ENCODE results near the gene TNIK.

The TNIK gene

DNA sequence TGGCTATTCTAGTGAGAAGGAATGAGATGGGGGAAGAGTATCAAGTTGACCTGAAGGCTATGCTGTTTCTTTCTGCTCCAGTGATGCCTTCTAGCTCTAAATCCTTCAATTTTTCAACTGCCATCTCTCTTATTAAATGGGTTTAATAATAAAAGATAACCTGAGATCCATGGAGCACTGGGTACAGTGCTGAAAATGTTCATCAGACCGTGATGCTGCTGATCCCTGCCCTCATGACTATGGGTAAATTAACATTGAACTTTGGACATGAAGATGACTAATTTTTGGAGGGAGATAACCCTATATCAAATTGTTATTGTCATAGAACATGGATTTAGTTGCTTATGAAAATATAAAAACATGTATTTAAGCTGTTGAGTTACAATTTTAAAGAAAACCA is 406.0 kb downstream of the TNIK start:
- no peaks in the 10 kb centered on the region for H3K9me3 Mint-ChIP-seq
- H3K27me3 Mint-ChIP-seq = peaks cover 0 to 6% of the 10 kb centered on the region in 2 donors
- DNase-seq (no peak), ATAC-seq (replicated peaks) (no peak)
- H3K36me3 Mint-ChIP-seq (ENCODE audit: insufficient read depth) = peaks cover 2% of the 10 kb centered on the region
- H3K4me3 Mint-ChIP-seq = no peak overlapping the region
- H3K4me1 Mint-ChIP-seq (ENCODE audit: low read depth in 2 of 2) = no peaks in the 10 kb centered on the region
- no peak overlapping the region for H3K27ac Mint-ChIP-seq

GRCh38 chr3:171049861-171050444 is 410.3 kb downstream of the TNIK start:
- ATAC-seq (replicated peaks) (peak; percentile 69), DNase-seq (peak; percentile 15 to 27 (median 18))
- Mint-ChIP-seq H3K27ac (no peak overlapping the region), H3K36me3 (ENCODE audit: insufficient read depth) (peaks cover 2% of the 10 kb centered on the region), H3K9me3 (no peaks in the 10 kb centered on the region), H3K4me1 (ENCODE audit: low read depth in 2 of 2) (no peaks in the 10 kb centered on the region), H3K27me3 (peaks cover 8 to 12% of the 10 kb centered on the region in 2 donors), H3K4me3 (no peak overlapping the region)

- Mint-ChIP-seq H3K36me3 (ENCODE audit: insufficient read depth) (no peaks in the 10 kb centered on the region), H3K4me3 (no peak overlapping the region), H3K27ac (no peak overlapping the region), H3K27me3 (peaks cover 22 to 29% of the 10 kb centered on the region in 2 donors), H3K9me3 (no peaks in the 10 kb centered on the region), H3K4me1 (ENCODE audit: low read depth in 2 of 2) (no peaks in the 10 kb centered on the region)
- ATAC-seq (replicated peaks) (no peak), DNase-seq (no peak)
Observed at GRCh38 chr3:171046760-171047159, 413.4 kb downstream of the TNIK start.

- ATAC-seq (replicated peaks) = no peak
- Mint-ChIP-seq H3K9me3 (no peaks in the 10 kb centered on the region), H3K27me3 (peaks cover 17 to 32% of the 10 kb centered on the region in 2 donors), H3K36me3 (ENCODE audit: insufficient read depth) (no peaks in the 10 kb centered on the region), H3K4me1 (ENCODE audit: low read depth in 2 of 2) (no peaks in the 10 kb centered on the region), H3K4me3 (no peak overlapping the region), H3K27ac (no peak overlapping the region)
- no peak for DNase-seq
Observed at GRCh38 chr3:171044835-171045793, 415.1 kb downstream of the TNIK start.

DNA sequence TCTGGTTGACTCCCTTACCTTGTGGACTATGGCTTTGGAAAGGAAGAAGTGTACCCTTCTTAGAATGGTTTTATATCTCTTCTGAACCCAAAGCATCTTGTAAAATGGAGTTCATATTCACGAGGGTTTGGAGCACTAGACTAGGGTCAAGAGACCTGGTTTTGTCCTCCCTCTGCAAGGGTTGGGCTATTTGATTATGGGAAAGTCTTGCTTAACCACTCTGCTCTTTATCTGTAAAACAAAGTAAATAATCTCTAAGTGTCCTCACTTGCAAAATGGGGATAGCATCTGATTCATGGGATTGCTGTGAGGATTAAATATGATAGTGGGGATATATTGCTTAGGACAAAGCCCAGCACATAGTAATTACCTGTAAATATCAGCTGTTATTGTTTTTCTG is 415.8 kb downstream of the TNIK start:
- ATAC-seq (replicated peaks) = no peak
- no peak for DNase-seq
- Mint-ChIP-seq H3K27me3 (peaks cover 19 to 39% of the 10 kb centered on the region in 2 donors), H3K4me1 (ENCODE audit: low read depth in 2 of 2) (no peaks in the 10 kb centered on the region), H3K9me3 (no peaks in the 10 kb centered on the region), H3K36me3 (ENCODE audit: insufficient read depth) (no peaks in the 10 kb centered on the region), H3K4me3 (no peak overlapping the region), H3K27ac (no peak overlapping the region)

- DNase-seq = no peak
- ATAC-seq (replicated peaks) = no peak
- H3K4me3 Mint-ChIP-seq = no peak overlapping the region
- H3K27me3 Mint-ChIP-seq = peaks cover 46 to 54% of the 10 kb centered on the region in 2 donors
- no peaks in the 10 kb centered on the region for H3K36me3 Mint-ChIP-seq (ENCODE audit: insufficient read depth)
- no peaks in the 10 kb centered on the region for H3K4me1 Mint-ChIP-seq (ENCODE audit: low read depth in 2 of 2)
- no peak overlapping the region for H3K27ac Mint-ChIP-seq
- H3K9me3 Mint-ChIP-seq = no peaks in the 10 kb centered on the region
Observed at GRCh38 chr3:171039674-171040073, 420.5 kb downstream of the TNIK start.

DNA sequence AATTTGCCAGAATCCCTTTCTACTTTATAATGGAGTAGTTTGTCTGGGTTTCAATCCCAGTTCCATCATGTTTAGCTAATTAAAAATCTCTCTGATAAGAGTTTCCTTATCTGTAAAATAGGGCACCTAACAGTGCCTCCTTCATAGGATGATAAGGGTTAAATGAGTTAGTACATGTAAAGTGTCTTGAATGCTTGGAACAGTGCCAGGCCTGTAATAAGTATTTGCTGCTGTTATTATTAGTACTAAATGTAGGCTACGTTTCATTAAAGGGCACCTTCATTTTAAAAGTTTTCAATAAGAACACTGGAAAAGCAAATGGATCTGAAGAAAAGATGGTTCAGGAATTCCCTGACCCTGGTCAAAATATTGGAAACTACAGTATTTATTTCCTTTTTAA is 421.9 kb downstream of the TNIK start:
- DNase-seq = no peak
- Mint-ChIP-seq H3K4me1 (ENCODE audit: low read depth in 2 of 2) (no peaks in the 10 kb centered on the region), H3K4me3 (no peak overlapping the region), H3K36me3 (ENCODE audit: insufficient read depth) (no peaks in the 10 kb centered on the region), H3K27me3 (peaks cover 36 to 44% of the 10 kb centered on the region in 2 donors), H3K27ac (no peak overlapping the region), H3K9me3 (no peaks in the 10 kb centered on the region)
- no peak for ATAC-seq (replicated peaks)

GRCh38 chr3:171028779-171029232 is 431.4 kb downstream of the TNIK start:
- Mint-ChIP-seq H3K4me1 (ENCODE audit: low read depth in 2 of 2) (no peaks in the 10 kb centered on the region), H3K4me3 (no peak overlapping the region), H3K27ac (no peak overlapping the region), H3K36me3 (ENCODE audit: insufficient read depth) (no peaks in the 10 kb centered on the region), H3K27me3 (peaks cover 0 to 17% of the 10 kb centered on the region in 2 donors), H3K9me3 (no peaks in the 10 kb centered on the region)
- DNase-seq (no peak), ATAC-seq (replicated peaks) (peak; percentile 22)

DNA sequence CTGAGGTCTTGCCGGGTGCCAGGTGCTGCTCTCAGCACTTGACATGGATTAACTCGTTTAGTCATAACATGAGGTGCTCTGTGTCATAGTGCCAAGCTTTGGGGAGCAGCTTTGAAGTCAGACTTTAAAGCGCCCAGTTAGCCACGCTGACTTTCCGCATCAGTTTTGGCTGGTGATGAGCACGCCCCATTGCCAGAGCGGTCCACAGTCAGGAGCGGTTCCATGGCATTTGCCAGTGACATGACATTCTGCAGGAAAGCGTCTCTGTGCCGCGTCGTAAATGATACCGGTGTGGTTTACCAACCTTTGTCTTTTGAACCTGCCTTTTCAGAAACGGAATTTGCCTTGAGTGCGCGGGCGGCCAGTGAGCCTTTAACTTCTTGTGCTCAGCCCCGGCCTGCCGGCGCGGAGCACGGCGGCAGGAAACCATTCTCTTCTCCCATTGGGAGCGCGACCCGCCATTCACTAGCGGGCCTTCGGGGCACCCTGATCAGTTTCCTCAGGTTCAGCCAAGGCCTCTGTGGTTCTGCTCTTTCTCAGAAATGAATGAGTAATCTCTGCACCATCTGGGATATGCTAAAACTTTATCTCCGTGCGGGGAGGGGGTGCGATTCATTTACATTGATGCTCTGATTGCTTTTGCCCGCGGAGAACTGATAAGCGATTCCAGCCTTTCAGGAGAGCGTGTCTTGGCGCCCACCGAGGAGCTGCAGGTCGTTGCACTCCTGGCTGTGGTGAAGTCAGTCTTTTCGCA is 432.0 kb downstream of the TNIK start:
- no peak overlapping the region for H3K4me3 Mint-ChIP-seq
- no peaks in the 10 kb centered on the region for H3K4me1 Mint-ChIP-seq (ENCODE audit: low read depth in 2 of 2)
- ATAC-seq (replicated peaks) (peak; percentile 69), DNase-seq (no peak)
- no peaks in the 10 kb centered on the region for H3K36me3 Mint-ChIP-seq (ENCODE audit: insufficient read depth)
- H3K27me3 Mint-ChIP-seq = peaks cover 0 to 17% of the 10 kb centered on the region in 2 donors
- no peaks in the 10 kb centered on the region for H3K9me3 Mint-ChIP-seq
- H3K27ac Mint-ChIP-seq = no peak overlapping the region

GRCh38 chr3:171026597-171027293 is 433.5 kb downstream of the TNIK start, which contains the start of gene SLC2A2:
TSS of gene SLC2A2 (minus strand) at chr3:171026720. CDS start at chr3:171026670, 50 bp downstream.
- Mint-ChIP-seq H3K36me3 (ENCODE audit: insufficient read depth) (no peaks in the 10 kb centered on the region), H3K4me3 (no peak within 1 kb of the TSS), H3K9me3 (no peaks in the 10 kb centered on the region), H3K27ac (no peak within 1 kb of the TSS), H3K4me1 (ENCODE audit: low read depth in 2 of 2) (no peaks in the 10 kb centered on the region), H3K27me3 (peaks cover 12 to 27% of the 10 kb centered on the region in 2 donors)
- DNase-seq (no peak), ATAC-seq (replicated peaks) (no peak)

- Mint-ChIP-seq H3K27ac (no peak overlapping the region), H3K4me1 (ENCODE audit: low read depth in 2 of 2) (no peaks in the 10 kb centered on the region), H3K27me3 (peaks cover 18 to 41% of the 10 kb centered on the region in 2 donors), H3K9me3 (no peaks in the 10 kb centered on the region), H3K4me3 (no peak overlapping the region), H3K36me3 (ENCODE audit: insufficient read depth) (no peaks in the 10 kb centered on the region)
- ATAC-seq (replicated peaks) (no peak), DNase-seq (no peak)
Observed at GRCh38 chr3:171023566-171023965, 436.6 kb downstream of the TNIK start.

DNA sequence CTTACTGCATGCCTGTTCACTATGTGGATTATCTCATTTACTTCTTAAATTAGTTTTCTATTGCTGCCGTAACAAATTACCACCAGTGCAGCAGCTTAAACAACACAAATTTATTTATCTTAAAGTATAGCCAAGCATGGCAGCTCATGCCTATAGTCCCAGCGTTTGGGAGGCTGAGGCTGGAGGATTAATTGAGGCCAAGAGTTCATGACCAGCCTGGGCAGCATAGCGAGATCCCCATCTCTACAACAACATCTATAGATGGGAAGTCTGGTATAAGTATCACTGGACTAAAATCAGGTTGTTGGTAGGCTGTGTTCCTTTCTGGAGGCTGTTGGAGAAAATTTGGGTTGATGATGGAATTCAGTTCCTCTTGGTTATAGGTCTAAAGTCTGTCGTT is 438.8 kb downstream of the TNIK start:
- no peaks in the 10 kb centered on the region for H3K36me3 Mint-ChIP-seq (ENCODE audit: insufficient read depth)

More for the DNA sequence above, 438.8 kb downstream of the TNIK start:
- DNase-seq = no peak
- H3K27me3 Mint-ChIP-seq = peaks cover 31 to 34% of the 10 kb centered on the region in 2 donors
- H3K9me3 Mint-ChIP-seq = no peaks in the 10 kb centered on the region
- no peaks in the 10 kb centered on the region for H3K4me1 Mint-ChIP-seq (ENCODE audit: low read depth in 2 of 2)
- no peak for ATAC-seq (replicated peaks)
- no peak overlapping the region for H3K4me3 Mint-ChIP-seq
- H3K27ac Mint-ChIP-seq = no peak overlapping the region

Measured in effector memory CD8-positive, alpha-beta T cell (primary cell).